ENCODE results near the gene TAS1R3.
"Not testable (repeated sequence)": the region's sequence is repeated elsewhere in the genome, so short reads cannot be mapped to it uniquely, and the experiment has no call there.

Gene TAS1R3

DNA sequence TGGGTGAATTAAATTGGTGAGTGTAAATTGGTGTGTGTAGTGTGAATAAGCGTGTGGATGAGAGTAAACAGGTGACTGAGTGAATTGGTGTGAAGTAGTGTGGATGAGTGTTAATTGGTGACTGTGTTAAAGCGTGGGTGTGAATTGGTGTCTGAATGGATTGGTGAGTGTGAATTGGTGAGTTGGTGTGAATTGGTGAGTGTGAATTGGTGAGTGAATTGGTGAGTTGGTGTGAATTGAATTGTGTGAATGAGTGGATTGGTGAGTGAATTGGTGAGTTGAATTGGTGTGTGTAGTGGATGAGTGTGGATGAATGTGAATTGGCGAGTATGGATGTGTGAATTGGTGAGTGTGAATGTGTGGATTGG lies 35.6 kb downstream of the TAS1R3 start:
- no peak for ATAC-seq

DNA sequence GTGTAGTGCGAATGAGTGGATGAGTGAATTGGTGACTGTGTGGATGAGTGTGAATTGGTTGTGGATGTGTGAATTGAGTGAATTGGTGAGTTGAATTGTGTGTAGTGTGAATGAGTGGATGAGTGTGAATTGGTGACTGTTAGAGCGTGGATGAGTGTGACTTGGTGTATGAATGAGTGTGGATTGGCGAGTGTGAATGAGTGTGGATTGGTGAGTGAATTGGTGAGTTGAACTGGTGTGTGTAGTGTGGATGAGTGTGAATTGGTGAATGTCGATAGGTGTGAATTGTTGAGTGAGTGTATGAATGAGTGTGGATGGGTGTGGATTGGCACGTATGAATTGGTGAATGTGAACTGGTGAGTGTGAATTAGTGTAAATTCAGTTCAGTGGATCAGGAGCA lies 36.2 kb downstream of the TAS1R3 start:
- ATAC-seq: no peak
- TF ChIP-seq ZFP30 (CRISPR knock-in tag; IDR thresholded peaks at IDR 0.05) (no peak), CREB5 (CRISPR knock-in tag; IDR thresholded peaks at IDR 0.05; ENCODE audit: low read depth) (no peak), ZNF8 (CRISPR knock-in tag; IDR thresholded peaks at IDR 0.05) (no peak), ISL1 (CRISPR knock-in tag; IDR thresholded peaks at IDR 0.05) (no peak), BACH2 (CRISPR knock-in tag; IDR thresholded peaks at IDR 0.05; ENCODE audit: borderline replicate concordance) (no peak), POU6F1 (CRISPR knock-in tag; IDR thresholded peaks at IDR 0.05; ENCODE audit: borderline replicate concordance, low read depth) (no peak), TSHZ2 (CRISPR knock-in tag; IDR thresholded peaks at IDR 0.05) (no peak), OSR1 (CRISPR knock-in tag; IDR thresholded peaks at IDR 0.05) (no peak), TCF4 (CRISPR knock-in tag; IDR thresholded peaks at IDR 0.05; ENCODE audit: borderline replicate concordance) (no peak), ZNF70 (CRISPR knock-in tag; IDR thresholded peaks at IDR 0.05) (no peak), TOX (CRISPR knock-in tag; IDR thresholded peaks at IDR 0.05; ENCODE audit: borderline replicate concordance) (no peak), SNAI2 (CRISPR knock-in tag; IDR thresholded peaks at IDR 0.05) (no peak), ZFP3 (CRISPR knock-in tag; IDR thresholded peaks at IDR 0.05) (no peak), GLIS3 (CRISPR knock-in tag; IDR thresholded peaks at IDR 0.05) (no peak), RARB (CRISPR knock-in tag; IDR thresholded peaks at IDR 0.05) (no peak), ZNF565 (CRISPR knock-in tag; conservative IDR thresholded peaks at IDR 0.05; ENCODE audit: low read depth) (no peak), PPARA (CRISPR knock-in tag; IDR thresholded peaks at IDR 0.05; ENCODE audit: borderline replicate concordance) (no peak)
- TF ChIP-seq, protein P1, sequence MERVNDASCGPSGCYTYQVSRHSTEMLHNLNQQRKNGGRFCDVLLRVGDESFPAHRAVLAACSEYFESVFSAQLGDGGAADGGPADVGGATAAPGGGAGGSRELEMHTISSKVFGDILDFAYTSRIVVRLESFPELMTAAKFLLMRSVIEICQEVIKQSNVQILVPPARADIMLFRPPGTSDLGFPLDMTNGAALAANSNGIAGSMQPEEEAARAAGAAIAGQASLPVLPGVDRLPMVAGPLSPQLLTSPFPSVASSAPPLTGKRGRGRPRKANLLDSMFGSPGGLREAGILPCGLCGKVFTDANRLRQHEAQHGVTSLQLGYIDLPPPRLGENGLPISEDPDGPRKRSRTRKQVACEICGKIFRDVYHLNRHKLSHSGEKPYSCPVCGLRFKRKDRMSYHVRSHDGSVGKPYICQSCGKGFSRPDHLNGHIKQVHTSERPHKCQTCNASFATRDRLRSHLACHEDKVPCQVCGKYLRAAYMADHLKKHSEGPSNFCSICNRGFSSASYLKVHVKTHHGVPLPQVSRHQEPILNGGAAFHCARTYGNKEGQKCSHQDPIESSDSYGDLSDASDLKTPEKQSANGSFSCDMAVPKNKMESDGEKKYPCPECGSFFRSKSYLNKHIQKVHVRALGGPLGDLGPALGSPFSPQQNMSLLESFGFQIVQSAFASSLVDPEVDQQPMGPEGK (CRISPR knock-in tag; IDR thresholded peaks at IDR 0.05; ENCODE audit: borderline replicate concordance): no peak
- TF ChIP-seq, protein P2, sequence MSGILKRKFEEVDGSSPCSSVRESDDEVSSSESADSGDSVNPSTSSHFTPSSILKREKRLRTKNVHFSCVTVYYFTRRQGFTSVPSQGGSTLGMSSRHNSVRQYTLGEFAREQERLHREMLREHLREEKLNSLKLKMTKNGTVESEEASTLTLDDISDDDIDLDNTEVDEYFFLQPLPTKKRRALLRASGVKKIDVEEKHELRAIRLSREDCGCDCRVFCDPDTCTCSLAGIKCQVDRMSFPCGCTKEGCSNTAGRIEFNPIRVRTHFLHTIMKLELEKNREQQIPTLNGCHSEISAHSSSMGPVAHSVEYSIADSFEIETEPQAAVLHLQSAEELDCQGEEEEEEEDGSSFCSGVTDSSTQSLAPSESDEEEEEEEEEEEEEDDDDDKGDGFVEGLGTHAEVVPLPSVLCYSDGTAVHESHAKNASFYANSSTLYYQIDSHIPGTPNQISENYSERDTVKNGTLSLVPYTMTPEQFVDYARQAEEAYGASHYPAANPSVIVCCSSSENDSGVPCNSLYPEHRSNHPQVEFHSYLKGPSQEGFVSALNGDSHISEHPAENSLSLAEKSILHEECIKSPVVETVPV (CRISPR knock-in tag; IDR thresholded peaks at IDR 0.05): no peak

More for the DNA sequence above, 35.6 kb downstream of the TAS1R3 start:
- TF ChIP-seq GLIS3 (CRISPR knock-in tag; IDR thresholded peaks at IDR 0.05) (no peak), ZNF70 (CRISPR knock-in tag; IDR thresholded peaks at IDR 0.05) (no peak), CSDC2 (CRISPR knock-in tag; IDR thresholded peaks at IDR 0.05) (no peak), TCF4 (CRISPR knock-in tag; IDR thresholded peaks at IDR 0.05; ENCODE audit: borderline replicate concordance) (no peak), ZFP3 (CRISPR knock-in tag; IDR thresholded peaks at IDR 0.05) (no peak), TOX (CRISPR knock-in tag; IDR thresholded peaks at IDR 0.05; ENCODE audit: borderline replicate concordance) (no peak), CREB5 (CRISPR knock-in tag; IDR thresholded peaks at IDR 0.05; ENCODE audit: low read depth) (no peak), OSR1 (CRISPR knock-in tag; IDR thresholded peaks at IDR 0.05) (no peak), SNAI2 (CRISPR knock-in tag; IDR thresholded peaks at IDR 0.05) (no peak)

DNA sequence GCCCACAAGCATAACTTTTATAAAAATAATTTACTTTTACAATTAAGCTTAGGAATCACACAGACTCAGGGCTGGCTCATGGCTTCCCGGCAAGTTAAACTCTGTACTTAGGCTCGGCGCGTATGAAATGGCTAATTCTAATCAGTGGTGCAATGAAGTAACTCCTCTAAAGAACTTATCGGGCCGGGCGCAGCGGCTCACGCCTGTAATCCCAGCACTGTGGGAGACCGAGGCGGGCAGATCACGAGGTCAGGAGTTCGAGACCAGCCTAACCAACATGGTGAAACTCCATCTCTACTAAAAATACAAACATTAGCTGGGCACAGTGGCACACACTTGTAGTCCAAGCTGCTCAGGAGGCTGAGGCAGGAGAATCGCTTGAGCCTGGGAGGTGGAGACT lies 39.0 kb downstream of the TAS1R3 start:
- ATAC-seq: not testable (repeated sequence)
